GM19099 (cell line): Measurements from ENCODE around the gene CACNA1I.

Experiments
- POLR2A ChIP-seq: IDR thresholded peaks from 3 replicates; pipeline ENCODE4 v1.6.1; 2011; ENCODE audit warnings: low read depth; ENCODE audit not compliant: insufficient read length; ENCODE audit errors: extremely low read depth

Gene CACNA1I

GRCh38 chr22:39600491-39601179, 30.1 kb downstream of the CACNA1I start:
- TF ChIP-seq POLR2A: no peak

GRCh38 chr22:39601180-39601535, 30.6 kb downstream of the CACNA1I start:
- TF ChIP-seq POLR2A: no peak

GRCh38 chr22:39603345-39603744, 32.8 kb downstream of the CACNA1I start:
- no peak for TF ChIP-seq POLR2A

- no peak for TF ChIP-seq POLR2A
These were observed 39.7 kb downstream of the CACNA1I start for GRCh38 chr22:39610246-39610645.

- TF ChIP-seq POLR2A: no peak
These were observed 40.2 kb downstream of the CACNA1I start for GRCh38 chr22:39610766-39611165.

GRCh38 chr22:39611360-39611759, 40.8 kb downstream of the CACNA1I start:
- TF ChIP-seq POLR2A: no peak

GRCh38 chr22:39612811-39613548, 42.4 kb downstream of the CACNA1I start:
- no peak for TF ChIP-seq POLR2A

- TF ChIP-seq POLR2A: no peak
These were observed 43.0 kb downstream of the CACNA1I start for GRCh38 chr22:39613549-39613921.

GRCh38 chr22:39614442-39614841, 43.9 kb downstream of the CACNA1I start:
- no peak for TF ChIP-seq POLR2A

- no peak for TF ChIP-seq POLR2A
These were observed 45.5 kb downstream of the CACNA1I start for GRCh38 chr22:39616051-39616450.

- TF ChIP-seq POLR2A: no peak
These were observed 46.2 kb downstream of the CACNA1I start for GRCh38 chr22:39616781-39617180.

- TF ChIP-seq POLR2A: no peak
These were observed 46.8 kb downstream of the CACNA1I start for GRCh38 chr22:39617342-39617741.

GRCh38 chr22:39617970-39618757, 47.6 kb downstream of the CACNA1I start:
- no peak for TF ChIP-seq POLR2A

- no peak for TF ChIP-seq POLR2A
These were observed 48.5 kb downstream of the CACNA1I start for GRCh38 chr22:39618996-39619530.

GRCh38 chr22:39620924-39621690, 50.6 kb downstream of the CACNA1I start:
- TF ChIP-seq POLR2A: no peak
